Activated T-cell treated with anti-CD3 and anti-CD28 coated beads, Interleukin-2, amount 50 U/mL, for 72 hours (primary cell): ENCODE measurements around the gene RBP3. TPM values are rescaled to one million over a fixed set of nuclear protein-coding genes. Genes with fewer than 3 reads are reported as not detected.

Source experiments
- ATAC-seq, 2 donors: fragments of 150-1000 bp; cut with Tn5 transposase; replicated peaks in 1 of 2; 2 replicates each; pipeline ENCODE4 v1.10.0; 2021; ENCODE audit warnings: moderate library complexity in 2 of 2, mild to moderate bottlenecking in 1 of 2
- DNase-seq, 2 donors: peaks; one replicate each; pipeline ENCODE4 v3.0.0; 2021 to 2022; ENCODE audit warnings: mixed read lengths in 1 of 2
- H3K27ac Mint-ChIP-seq: one replicate; pipeline ENCODE4 v1.8.0; 2022; ENCODE audit warnings: mild to moderate bottlenecking, moderate library complexity, mixed read lengths
- H3K27me3 Mint-ChIP-seq: one replicate; pipeline ENCODE4 v1.8.0; 2022; ENCODE audit warnings: low read depth, mixed read lengths
- H3K36me3 Mint-ChIP-seq, 2 donors: one replicate each; pipeline ENCODE4 v1.8.0; 2022; ENCODE audit warnings: mixed read lengths in 2 of 2, mild to moderate bottlenecking in 1 of 2; ENCODE audit not compliant: insufficient read depth in 2 of 2
- H3K4me1 Mint-ChIP-seq: one replicate; pipeline ENCODE4 v1.8.0; 2022; ENCODE audit warnings: low read depth, mixed read lengths
- H3K4me3 Mint-ChIP-seq, 2 donors: one replicate each; pipeline ENCODE4 v1.8.0; 2022; ENCODE audit warnings: mild to moderate bottlenecking in 2 of 2, mixed read lengths in 2 of 2, moderate library complexity in 2 of 2
- H3K9me3 Mint-ChIP-seq, 2 donors: one replicate each; pipeline ENCODE4 v1.8.0; 2022; ENCODE audit warnings: mixed read lengths in 2 of 2
- total RNA-seq, 2 donors: library from RNA; stranded (reverse); gene quantifications; one replicate each; pipeline ENCODE4 v1.2.3, GENCODE V29; 2022

The RBP3 gene
- total RNA-seq, 2 donors from 2014 or later = not detected

DNA sequence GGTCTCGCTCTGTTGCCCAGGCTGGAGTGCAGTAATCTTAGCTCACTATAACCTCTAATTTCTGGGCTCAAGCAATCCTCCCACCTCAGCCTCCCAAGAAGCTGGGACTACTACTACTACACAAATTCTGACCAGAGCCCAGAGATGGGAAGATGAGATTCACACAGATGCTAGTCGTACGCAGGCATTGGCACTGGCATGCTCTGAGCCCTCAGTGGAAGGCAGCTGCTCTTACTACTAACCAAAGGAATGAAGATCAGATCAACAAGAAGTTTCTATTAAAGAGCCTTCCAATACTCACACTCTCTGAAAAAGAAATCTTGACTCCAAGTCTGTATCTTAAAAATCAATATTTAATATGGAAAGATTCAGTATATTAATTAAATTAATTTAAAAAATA lies 15.2 kb upstream of the RBP3 start:
- H3K4me1 Mint-ChIP-seq = no peaks in the 10 kb centered on the region
- ATAC-seq (no peak), DNase-seq (no peak)
- no peak overlapping the region for H3K4me3 Mint-ChIP-seq
- H3K27ac Mint-ChIP-seq = no peak overlapping the region
- H3K27me3 Mint-ChIP-seq = peaks cover 5% of the 10 kb centered on the region
- peaks cover 2 to 3% of the 10 kb centered on the region in 2 donors for H3K9me3 Mint-ChIP-seq
- no peaks in the 10 kb centered on the region for H3K36me3 Mint-ChIP-seq

DNA sequence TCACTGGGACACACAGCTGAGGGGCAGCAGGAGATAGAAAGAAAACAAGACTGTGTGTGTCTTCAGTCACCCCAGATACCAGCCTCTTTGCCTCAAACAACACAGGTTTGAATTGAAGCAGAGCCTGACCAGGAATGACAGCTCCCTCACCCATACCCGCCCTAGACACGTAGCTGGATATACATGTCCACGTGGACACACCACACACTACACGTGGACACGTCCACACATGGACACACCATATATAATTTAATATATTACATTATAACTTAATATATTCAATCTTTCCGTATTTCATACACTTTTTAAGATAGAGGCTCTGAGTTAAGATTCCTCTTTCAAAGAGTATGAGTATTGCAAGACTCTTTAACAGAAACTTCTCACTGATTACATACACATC lies 14.6 kb upstream of the RBP3 start:
- ATAC-seq (no peak), DNase-seq (no peak)
- H3K27me3 Mint-ChIP-seq = peaks cover 5% of the 10 kb centered on the region
- no peaks in the 10 kb centered on the region for H3K9me3 Mint-ChIP-seq
- H3K36me3 Mint-ChIP-seq = no peaks in the 10 kb centered on the region
- no peak overlapping the region for H3K4me3 Mint-ChIP-seq
- H3K27ac Mint-ChIP-seq = no peak overlapping the region
- no peaks in the 10 kb centered on the region for H3K4me1 Mint-ChIP-seq

DNA sequence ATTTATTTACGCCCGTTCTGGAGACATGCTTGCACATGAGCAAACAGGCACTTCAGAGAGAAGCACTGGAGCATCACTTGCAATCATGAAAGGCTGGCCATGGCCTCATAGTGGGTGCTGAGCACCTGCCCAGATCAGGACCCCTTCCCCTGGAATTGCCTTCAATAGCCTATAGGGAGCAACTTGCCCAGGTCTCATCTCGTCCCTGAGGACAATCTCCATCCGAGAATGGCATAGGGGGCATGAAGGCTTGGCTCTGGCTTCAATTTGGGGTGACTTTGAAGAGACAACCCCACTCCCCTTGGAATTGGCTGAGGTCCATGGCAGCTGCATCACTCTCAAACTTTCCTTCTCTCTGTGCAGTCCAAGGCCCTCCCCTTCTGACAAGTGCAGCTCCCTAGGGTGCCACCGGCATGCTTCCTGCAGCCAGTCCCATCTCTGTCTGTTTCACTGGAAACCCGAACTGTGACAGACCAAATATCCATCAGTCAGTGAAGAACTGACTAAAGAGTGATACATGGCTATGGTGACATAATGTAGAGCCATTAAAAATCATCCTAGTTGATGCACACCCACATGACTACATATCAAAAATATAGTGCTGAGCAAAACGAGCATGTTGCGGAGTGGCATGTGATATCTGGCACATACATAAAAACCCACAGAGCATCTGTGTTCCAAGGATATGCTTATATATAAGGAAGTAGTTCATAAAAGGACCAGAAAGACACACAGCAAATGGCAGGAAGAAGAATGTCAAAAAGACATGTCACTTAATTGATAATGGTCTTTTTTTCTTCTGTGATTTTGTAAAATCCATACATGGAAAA lies 13.5 kb upstream of the RBP3 start:
- DNase-seq (no peak), ATAC-seq (no peak)
- no peaks in the 10 kb centered on the region for H3K9me3 Mint-ChIP-seq
- no peak overlapping the region for H3K4me3 Mint-ChIP-seq
- H3K27ac Mint-ChIP-seq = no peak overlapping the region
- H3K27me3 Mint-ChIP-seq = peaks cover 10% of the 10 kb centered on the region
- no peaks in the 10 kb centered on the region for H3K36me3 Mint-ChIP-seq
- H3K4me1 Mint-ChIP-seq = no peaks in the 10 kb centered on the region

DNA sequence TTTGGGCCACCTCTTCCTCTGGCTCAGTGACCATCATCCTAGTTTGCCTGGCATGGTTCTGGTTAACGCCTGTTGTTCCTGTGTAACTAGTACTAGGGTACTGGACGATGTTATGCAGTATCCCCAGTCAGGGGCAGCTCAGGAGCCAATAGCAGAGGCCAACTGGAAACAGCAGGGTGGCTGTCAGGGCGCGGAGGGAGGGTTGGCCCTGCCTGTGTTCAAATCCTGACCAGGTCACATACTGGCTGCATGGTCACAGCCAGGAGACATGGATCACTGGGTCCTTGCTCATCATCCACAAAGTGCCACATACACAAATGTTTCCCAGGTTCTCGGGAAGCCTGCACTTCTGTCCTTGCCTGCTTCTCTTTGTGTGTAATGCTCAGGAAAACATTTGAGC lies 12.3 kb upstream of the RBP3 start:
- no peaks in the 10 kb centered on the region for H3K4me1 Mint-ChIP-seq
- no peak for DNase-seq
- no peaks in the 10 kb centered on the region for H3K9me3 Mint-ChIP-seq
- ATAC-seq = no peak
- no peak overlapping the region for H3K27ac Mint-ChIP-seq
- H3K4me3 Mint-ChIP-seq = no peak overlapping the region
- no peaks in the 10 kb centered on the region for H3K36me3 Mint-ChIP-seq
- peaks cover 22% of the 10 kb centered on the region for H3K27me3 Mint-ChIP-seq

DNA sequence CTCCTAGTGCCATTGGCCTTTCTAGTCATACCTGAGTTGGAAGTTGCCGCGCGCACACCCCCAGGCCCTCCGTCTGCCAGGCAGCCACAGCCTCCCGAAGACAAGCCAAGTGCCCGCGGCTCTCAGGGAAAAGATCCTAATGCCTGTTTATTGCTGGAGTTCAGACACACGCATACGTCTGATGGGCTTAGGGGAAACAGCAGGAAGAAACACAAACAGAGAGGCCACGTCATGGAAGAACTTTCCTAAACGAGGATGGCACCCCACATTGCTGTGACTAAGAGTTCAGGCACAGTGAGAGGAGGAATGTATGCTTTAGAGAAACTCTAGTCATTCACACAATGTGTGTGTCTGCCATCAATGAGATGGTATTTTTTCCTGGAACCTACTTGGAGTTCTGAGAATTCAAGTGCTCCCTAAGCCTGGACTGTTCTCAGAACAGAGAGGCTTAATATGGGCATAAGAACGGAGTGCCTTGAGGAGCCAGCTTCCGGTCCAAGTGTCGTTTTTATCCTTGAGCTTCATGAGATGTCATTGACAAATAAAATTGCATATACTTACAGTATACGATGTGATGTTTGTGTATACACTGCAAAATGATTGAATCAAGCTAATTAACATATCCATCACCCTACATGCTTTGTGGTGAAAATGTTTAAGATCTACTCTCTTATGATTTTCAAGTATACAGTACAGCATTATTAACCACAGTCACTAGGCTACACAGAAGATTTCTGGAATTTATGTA lies 11.6 kb upstream of the RBP3 start:
- no peak for ATAC-seq
- no peak for DNase-seq
- no peak overlapping the region for H3K27ac Mint-ChIP-seq
- H3K4me1 Mint-ChIP-seq = no peaks in the 10 kb centered on the region
- H3K36me3 Mint-ChIP-seq = no peaks in the 10 kb centered on the region
- no peaks in the 10 kb centered on the region for H3K9me3 Mint-ChIP-seq
- peaks cover 28% of the 10 kb centered on the region for H3K27me3 Mint-ChIP-seq
- no peak overlapping the region for H3K4me3 Mint-ChIP-seq

DNA sequence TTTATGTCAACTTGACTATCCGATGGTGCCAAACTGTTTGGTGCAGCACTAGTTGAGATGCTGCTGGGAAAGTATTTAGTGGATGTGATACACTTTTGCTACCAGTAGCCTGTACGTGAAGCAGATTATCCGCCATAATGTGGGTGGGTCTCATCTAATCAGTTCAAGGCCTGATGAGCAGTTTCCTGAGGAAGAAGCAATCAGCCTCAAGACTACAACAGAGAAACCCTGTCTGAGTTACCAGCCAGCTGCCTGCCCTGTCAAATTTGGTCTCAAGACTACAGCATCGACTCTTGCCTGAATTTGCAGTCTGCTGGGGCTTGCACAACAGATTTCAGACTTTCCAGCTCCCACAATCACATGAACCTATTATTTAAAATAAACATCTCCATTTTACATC lies 10.9 kb upstream of the RBP3 start:
- Mint-ChIP-seq H3K4me1 (no peaks in the 10 kb centered on the region), H3K36me3 (no peaks in the 10 kb centered on the region), H3K9me3 (no peaks in the 10 kb centered on the region), H3K27me3 (peaks cover 28% of the 10 kb centered on the region), H3K27ac (no peak overlapping the region), H3K4me3 (no peak overlapping the region)
- ATAC-seq = no peak
- DNase-seq = no peak

DNA sequence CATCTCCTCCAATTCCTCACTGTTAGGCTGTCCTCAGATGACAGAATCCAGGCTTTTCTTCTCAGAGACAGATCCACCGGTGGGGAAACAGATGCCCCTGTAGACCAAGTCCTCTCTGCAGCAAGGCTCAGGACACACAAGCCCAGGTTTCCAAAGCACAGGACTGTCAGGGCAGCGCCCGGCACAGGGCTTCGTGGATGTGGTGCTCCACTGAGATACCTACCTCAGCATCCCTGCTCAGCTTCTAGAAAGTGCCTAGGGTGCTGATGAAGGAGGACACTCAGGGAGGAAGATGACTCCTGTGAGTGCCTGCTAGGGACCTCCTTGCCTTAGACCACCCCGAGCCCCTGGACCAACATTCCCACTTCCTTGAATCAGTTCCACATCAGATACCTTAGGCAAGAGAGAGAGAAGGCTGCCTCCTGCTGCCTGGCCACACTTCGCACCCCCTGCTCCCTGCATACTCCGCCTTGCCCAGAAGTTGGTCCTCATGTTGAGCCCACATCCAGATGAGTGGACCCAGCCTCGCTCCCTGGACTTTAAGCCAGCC lies 8.9 kb upstream of the RBP3 start:
- Mint-ChIP-seq H3K9me3 (no peaks in the 10 kb centered on the region), H3K4me1 (no peaks in the 10 kb centered on the region), H3K4me3 (no peak overlapping the region), H3K27ac (no peak overlapping the region), H3K27me3 (peaks cover 23% of the 10 kb centered on the region), H3K36me3 (no peaks in the 10 kb centered on the region)
- ATAC-seq (no peak), DNase-seq (no peak)

DNA sequence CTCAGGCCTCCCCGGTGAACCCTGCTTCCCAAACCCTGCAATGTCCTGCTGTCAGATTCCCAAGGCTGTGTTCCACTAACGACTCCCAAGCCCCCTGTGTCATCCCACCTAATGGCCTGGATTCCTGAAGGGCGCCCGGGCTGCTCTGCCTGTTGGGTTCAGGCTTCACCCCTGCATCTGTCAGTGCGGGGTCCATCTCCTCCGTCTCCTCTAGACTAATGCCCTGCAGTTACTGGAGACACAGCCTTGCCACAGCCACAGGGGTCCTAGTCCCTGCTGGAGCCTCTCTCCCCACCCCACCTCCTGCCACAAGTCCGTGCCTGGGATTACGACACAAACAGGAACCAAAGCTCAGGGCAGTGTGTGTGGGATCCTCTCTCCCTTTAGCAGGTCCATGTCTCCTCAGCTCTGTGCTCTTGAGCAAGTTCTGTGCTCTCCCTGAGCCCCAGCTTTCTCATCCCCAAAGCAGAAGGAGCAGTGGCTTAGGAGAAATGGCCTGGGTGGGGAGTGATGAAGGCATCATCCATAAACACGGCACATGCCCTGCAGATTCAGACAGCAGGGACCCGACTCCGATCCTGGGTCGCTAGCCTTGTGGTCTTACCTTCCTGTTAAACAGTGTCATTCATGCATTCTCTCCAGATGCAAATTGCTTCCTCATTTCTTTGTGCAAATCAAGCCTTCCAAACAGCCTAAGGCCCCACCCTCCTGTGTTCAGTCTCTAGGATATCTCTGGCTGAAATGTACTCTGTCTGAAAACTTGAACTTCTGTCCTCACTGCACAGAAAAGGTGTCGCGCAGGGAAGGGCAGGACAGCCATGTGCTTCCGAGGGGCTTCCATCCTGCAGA lies 8.2 kb upstream of the RBP3 start:
- H3K4me3 Mint-ChIP-seq = no peak overlapping the region
- ATAC-seq (peak; percentile 9 to 19), DNase-seq (no peak)
- peaks cover 23% of the 10 kb centered on the region for H3K27me3 Mint-ChIP-seq
- no peaks in the 10 kb centered on the region for H3K4me1 Mint-ChIP-seq
- no peaks in the 10 kb centered on the region for H3K36me3 Mint-ChIP-seq
- no peak overlapping the region for H3K27ac Mint-ChIP-seq
- H3K9me3 Mint-ChIP-seq = no peaks in the 10 kb centered on the region

DNA sequence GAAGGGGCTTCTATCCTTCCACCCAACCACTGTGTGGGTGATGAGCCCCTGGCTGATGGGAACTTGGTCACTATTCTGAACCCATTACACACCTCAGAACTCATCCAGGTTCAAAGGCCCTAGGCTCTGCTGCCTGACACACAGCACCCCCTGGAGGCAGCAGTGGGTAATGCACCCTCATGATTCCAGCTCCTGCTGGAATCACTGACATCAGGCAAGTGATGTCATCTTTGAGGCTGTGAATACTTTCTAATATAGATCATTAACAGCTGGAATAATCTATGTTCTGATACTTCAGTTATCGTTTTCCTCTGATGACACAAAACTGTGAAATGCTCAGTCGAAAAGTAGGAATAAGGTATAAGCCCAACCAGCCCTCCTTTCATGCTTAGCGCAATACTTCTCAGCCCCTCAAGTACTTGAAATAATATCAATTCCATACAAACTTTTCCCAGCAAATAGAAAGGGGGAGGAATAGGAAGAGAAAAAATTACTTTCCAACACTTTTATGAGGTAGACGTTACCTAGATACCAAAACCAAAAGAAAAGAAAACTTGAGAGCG lies 7.5 kb upstream of the RBP3 start:
- ATAC-seq = peak; percentile 34 to 51
- H3K36me3 Mint-ChIP-seq = no peaks in the 10 kb centered on the region
- H3K4me1 Mint-ChIP-seq = no peaks in the 10 kb centered on the region
- peaks cover 23% of the 10 kb centered on the region for H3K27me3 Mint-ChIP-seq
- no peak overlapping the region for H3K4me3 Mint-ChIP-seq
- no peaks in the 10 kb centered on the region for H3K9me3 Mint-ChIP-seq
- DNase-seq = peak; percentile 61 to 74
- no peak overlapping the region for H3K27ac Mint-ChIP-seq

DNA sequence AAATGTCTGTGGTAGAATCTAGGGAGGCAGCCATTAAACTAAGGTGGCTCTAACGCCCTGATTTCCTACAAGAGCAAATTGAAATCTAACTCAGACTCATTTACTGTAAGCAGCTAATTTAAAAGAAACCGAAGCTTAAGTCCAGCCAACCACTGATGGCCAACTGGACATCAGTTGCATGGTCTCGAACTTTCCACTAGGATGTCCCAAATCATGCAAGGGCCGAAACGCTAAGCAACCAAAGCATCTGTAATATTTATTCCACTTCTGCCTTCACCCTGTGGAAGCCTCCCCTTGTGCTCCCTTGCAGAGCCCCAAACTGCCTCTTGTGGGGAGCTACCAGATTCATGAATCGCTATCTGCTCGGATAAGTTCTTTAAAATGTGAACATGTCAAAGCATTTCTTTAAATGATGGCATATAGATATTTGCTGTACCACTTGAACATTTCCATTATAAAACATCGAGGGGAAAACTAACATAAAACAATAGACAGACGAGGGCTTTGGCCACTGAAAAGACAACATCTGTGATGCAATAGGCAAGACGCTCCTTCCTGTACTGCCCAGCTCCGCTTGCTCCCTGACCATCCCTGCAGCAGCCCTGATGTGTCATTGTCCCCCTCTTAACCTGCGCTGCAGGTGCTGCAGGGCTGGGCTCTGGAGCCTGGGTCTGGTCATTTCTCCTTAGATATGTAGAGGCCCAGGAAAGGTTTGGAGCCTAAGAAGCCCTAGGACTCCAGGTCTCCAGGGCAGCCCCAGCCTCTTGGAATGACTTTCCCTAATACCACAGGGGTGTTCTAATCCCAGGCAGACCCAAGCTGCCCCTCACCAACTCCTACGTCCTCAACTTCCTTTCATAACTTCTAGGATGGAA lies 2.9 kb upstream of the RBP3 start:
- Mint-ChIP-seq H3K9me3 (no peaks in the 10 kb centered on the region), H3K27me3 (peaks cover 13% of the 10 kb centered on the region), H3K4me1 (no peaks in the 10 kb centered on the region), H3K36me3 (no peaks in the 10 kb centered on the region), H3K27ac (peak overlapping the region; percentile 22), H3K4me3 (no peak overlapping the region)
- DNase-seq (no peak), ATAC-seq (no peak)

DNA sequence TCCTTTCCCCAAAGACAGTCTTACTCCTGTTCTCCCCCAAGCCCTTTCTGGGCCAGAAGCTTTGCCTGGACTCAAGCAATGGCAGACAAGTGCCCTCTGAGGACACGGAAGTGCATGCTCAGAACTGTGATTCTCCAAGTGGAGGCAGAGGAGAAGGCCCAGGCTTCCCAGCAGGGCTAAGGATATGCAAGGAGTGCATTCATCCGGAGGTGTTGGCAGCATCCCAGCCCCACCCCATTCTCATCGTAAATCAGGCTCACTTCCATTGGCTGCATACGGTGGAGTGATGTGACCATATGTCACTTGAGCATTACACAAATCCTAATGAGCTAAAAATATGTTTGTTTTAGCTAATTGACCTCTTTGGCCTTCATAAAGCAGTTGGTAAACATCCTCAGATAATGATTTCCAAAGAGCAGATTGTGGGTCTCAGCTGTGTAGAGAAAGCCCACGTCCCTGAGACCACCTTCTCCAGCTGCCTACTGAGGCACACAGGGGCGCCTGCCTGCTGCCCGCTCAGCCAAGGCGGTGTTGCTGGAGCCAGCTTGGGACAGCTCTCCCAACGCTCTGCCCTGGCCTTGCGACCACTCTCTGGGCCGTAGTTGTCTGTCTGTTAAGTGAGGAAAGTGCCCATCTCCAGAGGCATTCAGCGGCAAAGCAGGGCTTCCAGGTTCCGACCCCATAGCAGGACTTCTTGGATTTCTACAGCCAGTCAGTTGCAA lies 1.4 kb upstream of the RBP3 start:
- DNase-seq = no peak
- H3K4me1 Mint-ChIP-seq = no peaks in the 10 kb centered on the region
- no peak for ATAC-seq
- no peaks in the 10 kb centered on the region for H3K36me3 Mint-ChIP-seq
- H3K4me3 Mint-ChIP-seq = no peak overlapping the region
- no peak overlapping the region for H3K27ac Mint-ChIP-seq
- no peaks in the 10 kb centered on the region for H3K27me3 Mint-ChIP-seq
- H3K9me3 Mint-ChIP-seq = no peaks in the 10 kb centered on the region
